DMS 273 (cell line): ENCODE data around the gene ZNF277.

Experiments
- DNase-seq: peaks from one replicate; lab custom pipeline; 2025; ENCODE audit not compliant: unreplicated experiment; lab: John Stamatoyannopoulos, UW

The ZNF277 gene

GRCh38 chr7:112184455-112184854 is 22.0 kb upstream of the ZNF277 start:
- no peak for DNase-seq

GRCh38 chr7:112185005-112185834 is 21.3 kb upstream of the ZNF277 start:
- DNase-seq = peak; percentile 28

GRCh38 chr7:112186300-112186699 is 20.2 kb upstream of the ZNF277 start:
- no peak for DNase-seq

GRCh38 chr7:112188257-112188656 is 18.2 kb upstream of the ZNF277 start:
- no peak for DNase-seq

GRCh38 chr7:112189691-112190090 is 16.8 kb upstream of the ZNF277 start:
- DNase-seq = no peak

GRCh38 chr7:112190120-112190519 is 16.4 kb upstream of the ZNF277 start:
- DNase-seq = no peak

GRCh38 chr7:112192236-112193154 is 14.0 kb upstream of the ZNF277 start:
- DNase-seq = no peak

- no peak for DNase-seq
Measured at GRCh38 chr7:112193915-112194502, 12.5 kb upstream of the ZNF277 start.

GRCh38 chr7:112195717-112196116 is 10.8 kb upstream of the ZNF277 start:
- peak; percentile 18 for DNase-seq

- no peak for DNase-seq
Measured at GRCh38 chr7:112197322-112197721, 9.2 kb upstream of the ZNF277 start.

GRCh38 chr7:112199035-112199655 is 7.3 kb upstream of the ZNF277 start:
- no peak for DNase-seq

- no peak for DNase-seq
Measured at GRCh38 chr7:112199672-112200071, 6.8 kb upstream of the ZNF277 start.

- peak; percentile 28 for DNase-seq
Measured at GRCh38 chr7:112201411-112201810, 5.1 kb upstream of the ZNF277 start.

GRCh38 chr7:112201839-112202238 is 4.7 kb upstream of the ZNF277 start:
- DNase-seq = no peak

- DNase-seq = peak; percentile 55
Measured at GRCh38 chr7:112202816-112203215, 3.7 kb upstream of the ZNF277 start.

- no peak for DNase-seq
Measured at GRCh38 chr7:112203365-112203739, 3.1 kb upstream of the ZNF277 start.

- peak; percentile 67 for DNase-seq
Measured at GRCh38 chr7:112204499-112205342, 1.8 kb upstream of the ZNF277 start.

- peak; percentile 88 for DNase-seq
Measured at GRCh38 chr7:112205343-112206237, 905 bp upstream of the ZNF277 start.

GRCh38 chr7:112206991-112207592 is 597 bp downstream of the ZNF277 start:
- DNase-seq = peak; percentile 81
